ENCODE data around the gene UBE2H.

DNA sequence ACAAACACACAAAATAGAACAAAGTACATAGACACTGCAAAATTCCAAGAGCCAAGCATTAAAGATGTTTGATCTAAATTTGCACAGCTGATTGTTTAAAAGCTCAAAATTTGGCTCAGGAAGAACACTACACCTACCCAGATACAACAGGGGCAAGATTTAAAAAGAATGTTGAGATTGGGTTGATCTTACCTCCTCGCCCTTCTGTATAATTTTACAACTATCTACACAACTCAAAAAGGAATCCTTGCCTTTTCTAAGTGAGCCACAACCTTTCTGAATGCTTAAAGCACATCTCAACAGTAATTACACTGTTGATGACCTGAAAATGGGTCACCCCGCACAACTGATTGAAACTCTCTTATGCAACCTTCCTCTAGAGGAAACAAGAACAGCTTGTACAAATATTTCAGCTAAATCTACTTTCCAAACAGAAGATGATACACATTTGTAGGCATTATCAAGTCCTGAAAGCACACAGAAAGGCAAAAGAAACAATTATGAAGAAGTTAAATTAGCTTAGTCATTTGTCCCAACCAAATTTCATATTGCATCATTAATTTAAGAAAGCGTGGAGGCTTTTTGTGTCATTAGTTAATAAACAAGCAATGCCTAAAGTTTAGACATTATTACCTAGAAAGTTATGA, 75.5 kb downstream of the UBE2H start:
- TF ChIP-seq, protein P1, sequence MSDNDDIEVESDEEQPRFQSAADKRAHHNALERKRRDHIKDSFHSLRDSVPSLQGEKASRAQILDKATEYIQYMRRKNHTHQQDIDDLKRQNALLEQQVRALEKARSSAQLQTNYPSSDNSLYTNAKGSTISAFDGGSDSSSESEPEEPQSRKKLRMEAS (IDR thresholded peaks at IDR 0.05) = no peak
- TF ChIP-seq, protein P2, sequence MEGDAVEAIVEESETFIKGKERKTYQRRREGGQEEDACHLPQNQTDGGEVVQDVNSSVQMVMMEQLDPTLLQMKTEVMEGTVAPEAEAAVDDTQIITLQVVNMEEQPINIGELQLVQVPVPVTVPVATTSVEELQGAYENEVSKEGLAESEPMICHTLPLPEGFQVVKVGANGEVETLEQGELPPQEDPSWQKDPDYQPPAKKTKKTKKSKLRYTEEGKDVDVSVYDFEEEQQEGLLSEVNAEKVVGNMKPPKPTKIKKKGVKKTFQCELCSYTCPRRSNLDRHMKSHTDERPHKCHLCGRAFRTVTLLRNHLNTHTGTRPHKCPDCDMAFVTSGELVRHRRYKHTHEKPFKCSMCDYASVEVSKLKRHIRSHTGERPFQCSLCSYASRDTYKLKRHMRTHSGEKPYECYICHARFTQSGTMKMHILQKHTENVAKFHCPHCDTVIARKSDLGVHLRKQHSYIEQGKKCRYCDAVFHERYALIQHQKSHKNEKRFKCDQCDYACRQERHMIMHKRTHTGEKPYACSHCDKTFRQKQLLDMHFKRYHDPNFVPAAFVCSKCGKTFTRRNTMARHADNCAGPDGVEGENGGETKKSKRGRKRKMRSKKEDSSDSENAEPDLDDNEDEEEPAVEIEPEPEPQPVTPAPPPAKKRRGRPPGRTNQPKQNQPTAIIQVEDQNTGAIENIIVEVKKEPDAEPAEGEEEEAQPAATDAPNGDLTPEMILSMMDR (IDR thresholded peaks at IDR 0.05; ENCODE audit: low read depth, low read length, missing input control) = no peak
- TF ChIP-seq JUND (IDR thresholded peaks at IDR 0.05) = peak in 1 of 2 donors; percentile 23
- no peak for TF ChIP-seq ZBTB33 (IDR thresholded peaks at IDR 0.05)
- no peak for TF ChIP-seq TAF1 (conservative IDR thresholded peaks at IDR 0.05)
- no peak for TF ChIP-seq HNF4G (IDR thresholded peaks at IDR 0.05)
